ENCODE data around the gene UNC5B.
A peak's percentile ranks its signal among the peaks of the same experiment; 100 is the strongest.
"Not testable (repeated sequence)": the region's sequence is repeated elsewhere in the genome, so short reads cannot be mapped to it uniquely, and the experiment has no call there.

Gene UNC5B

GRCh38 chr10:71265201-71265575 is 52.8 kb downstream of the UNC5B start:
- no peak overlapping the region for H3K27ac Mint-ChIP-seq
- H3K4me1 Mint-ChIP-seq = peaks cover 0 to 3% of the 10 kb centered on the region in 2 donors
- peaks cover 10 to 22% of the 10 kb centered on the region in 2 donors for H3K27me3 Mint-ChIP-seq
- DNase-seq (no peak), ATAC-seq (replicated peaks) (no peak)
- H3K4me3 Mint-ChIP-seq = no peak overlapping the region
- no peaks in the 10 kb centered on the region for H3K9me3 Mint-ChIP-seq
- no peaks in the 10 kb centered on the region for H3K36me3 Mint-ChIP-seq

GRCh38 chr10:71265618-71266146 is 53.3 kb downstream of the UNC5B start:
- no peaks in the 10 kb centered on the region for H3K36me3 Mint-ChIP-seq
- H3K27me3 Mint-ChIP-seq = peaks cover 10 to 19% of the 10 kb centered on the region in 2 donors
- no peak overlapping the region for H3K4me3 Mint-ChIP-seq
- no peak for DNase-seq
- peaks cover 0 to 3% of the 10 kb centered on the region in 2 donors for H3K4me1 Mint-ChIP-seq
- H3K9me3 Mint-ChIP-seq = no peaks in the 10 kb centered on the region
- no peak overlapping the region for H3K27ac Mint-ChIP-seq
- no peak for ATAC-seq (replicated peaks)

DNA sequence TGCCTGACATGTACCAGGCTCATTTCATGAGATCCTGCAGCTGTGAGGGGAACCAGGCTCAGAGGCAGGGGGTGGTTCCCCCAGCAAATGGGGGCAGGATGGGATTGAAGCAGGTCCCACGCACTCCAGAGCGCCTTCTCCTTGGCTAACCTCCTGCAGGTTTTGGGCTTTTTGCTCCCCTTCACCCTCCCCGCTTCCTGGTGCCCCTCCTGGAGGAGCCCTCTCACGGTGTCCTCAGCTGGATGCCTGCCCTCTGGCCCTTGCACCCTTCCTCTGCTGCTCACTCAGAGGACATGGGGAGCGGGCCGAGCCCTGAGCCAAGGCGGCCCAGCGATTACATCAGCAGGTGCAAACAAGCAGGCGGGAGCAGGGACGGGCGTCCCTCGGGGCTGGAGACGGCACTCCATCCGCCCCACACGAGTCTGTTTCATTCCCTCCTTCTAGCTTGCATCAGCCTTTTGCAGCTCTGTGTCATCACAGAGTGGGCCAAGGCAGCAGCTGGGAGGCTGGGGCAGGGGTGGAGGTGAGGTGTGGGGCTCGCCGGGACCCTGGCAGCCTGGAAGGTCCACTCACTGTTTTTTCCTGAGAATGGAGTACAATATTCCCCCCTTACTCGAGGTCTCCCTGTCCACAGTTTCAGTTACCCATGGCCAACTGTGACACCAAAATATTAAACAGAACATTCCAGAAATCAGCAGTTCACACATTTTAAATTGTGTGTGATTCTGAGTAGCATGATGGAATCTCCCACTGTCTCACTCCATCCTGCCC is 54.0 kb downstream of the UNC5B start:
- Mint-ChIP-seq H3K9me3 (no peaks in the 10 kb centered on the region), H3K4me1 (peaks cover 0 to 3% of the 10 kb centered on the region in 2 donors), H3K27me3 (peaks cover 10 to 17% of the 10 kb centered on the region in 2 donors), H3K36me3 (no peaks in the 10 kb centered on the region), H3K4me3 (no peak overlapping the region), H3K27ac (no peak overlapping the region)
- DNase-seq (no peak), ATAC-seq (replicated peaks) (no peak)

GRCh38 chr10:71266918-71267442 is 54.6 kb downstream of the UNC5B start:
- no peak for DNase-seq
- Mint-ChIP-seq H3K4me3 (no peak overlapping the region), H3K9me3 (no peaks in the 10 kb centered on the region), H3K36me3 (no peaks in the 10 kb centered on the region), H3K27me3 (peaks cover 10 to 17% of the 10 kb centered on the region in 2 donors), H3K4me1 (peaks cover 0 to 3% of the 10 kb centered on the region in 2 donors), H3K27ac (no peak overlapping the region)
- ATAC-seq (replicated peaks) = no peak

GRCh38 chr10:71267508-71268240 is 55.3 kb downstream of the UNC5B start:
- Mint-ChIP-seq H3K4me3 (no peak overlapping the region), H3K36me3 (no peaks in the 10 kb centered on the region), H3K4me1 (peaks cover 0 to 3% of the 10 kb centered on the region in 2 donors), H3K9me3 (no peaks in the 10 kb centered on the region), H3K27ac (no peak overlapping the region), H3K27me3 (peaks cover 10 to 17% of the 10 kb centered on the region in 2 donors)
- DNase-seq = no peak
- no peak for ATAC-seq (replicated peaks)

GRCh38 chr10:71268247-71268691 is 55.9 kb downstream of the UNC5B start:
- Mint-ChIP-seq H3K4me3 (no peak overlapping the region), H3K4me1 (peaks cover 0 to 3% of the 10 kb centered on the region in 2 donors), H3K27ac (no peak overlapping the region), H3K27me3 (peaks cover 10 to 17% of the 10 kb centered on the region in 2 donors), H3K9me3 (no peaks in the 10 kb centered on the region), H3K36me3 (no peaks in the 10 kb centered on the region)
- DNase-seq = no peak
- ATAC-seq (replicated peaks) = no peak

- DNase-seq = no peak
- no peak for ATAC-seq (replicated peaks)
- Mint-ChIP-seq H3K4me1 (peaks cover 0 to 3% of the 10 kb centered on the region in 2 donors), H3K9me3 (no peaks in the 10 kb centered on the region), H3K27me3 (peaks cover 10 to 17% of the 10 kb centered on the region in 2 donors), H3K36me3 (no peaks in the 10 kb centered on the region), H3K27ac (no peak overlapping the region), H3K4me3 (no peak overlapping the region)
Observed at GRCh38 chr10:71268758-71269157, 56.4 kb downstream of the UNC5B start.

- Mint-ChIP-seq H3K27me3 (peaks cover 10 to 17% of the 10 kb centered on the region in 2 donors), H3K4me3 (no peak overlapping the region), H3K9me3 (no peaks in the 10 kb centered on the region), H3K4me1 (peaks cover 0 to 3% of the 10 kb centered on the region in 2 donors), H3K36me3 (no peaks in the 10 kb centered on the region), H3K27ac (no peak overlapping the region)
- no peak for ATAC-seq (replicated peaks)
- DNase-seq = no peak
Observed at GRCh38 chr10:71269301-71270288, 57.2 kb downstream of the UNC5B start.

- no peak overlapping the region for H3K27ac Mint-ChIP-seq
- H3K4me1 Mint-ChIP-seq = peaks cover 0 to 3% of the 10 kb centered on the region in 2 donors
- H3K36me3 Mint-ChIP-seq = no peaks in the 10 kb centered on the region
- ATAC-seq (replicated peaks) = peak; percentile 82 to 87
- H3K4me3 Mint-ChIP-seq = no peak overlapping the region
- DNase-seq = no peak
- peaks cover 10 to 17% of the 10 kb centered on the region in 2 donors for H3K27me3 Mint-ChIP-seq
- H3K9me3 Mint-ChIP-seq = no peaks in the 10 kb centered on the region
Observed at GRCh38 chr10:71270301-71271220, 58.2 kb downstream of the UNC5B start.

DNA sequence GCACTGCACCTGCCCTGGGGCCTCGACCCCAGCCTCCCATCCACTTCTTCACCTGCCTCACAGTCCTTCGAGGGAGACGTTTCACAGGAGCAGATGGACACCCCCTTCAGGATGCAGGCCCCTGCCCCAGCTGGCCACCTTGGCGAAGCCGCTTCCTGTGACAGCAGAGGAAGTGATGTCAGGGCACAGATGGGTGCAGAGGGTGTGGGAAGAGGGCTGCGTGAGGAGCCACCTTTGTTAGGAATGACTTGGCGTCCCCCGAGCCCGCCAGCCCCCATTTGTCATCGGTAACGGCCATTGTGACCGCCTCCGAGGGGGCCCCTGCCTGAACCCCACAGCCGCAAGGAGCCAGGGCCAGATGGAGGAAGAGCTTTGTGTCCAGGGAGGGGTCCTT is 59.3 kb downstream of the UNC5B start:
- Mint-ChIP-seq H3K9me3 (no peaks in the 10 kb centered on the region), H3K4me3 (no peak overlapping the region), H3K27ac (no peak overlapping the region), H3K27me3 (peaks cover 10 to 15% of the 10 kb centered on the region in 2 donors), H3K4me1 (peaks cover 0 to 3% of the 10 kb centered on the region in 2 donors), H3K36me3 (no peaks in the 10 kb centered on the region)
- no peak for ATAC-seq (replicated peaks)
- no peak for DNase-seq

- Mint-ChIP-seq H3K9me3 (no peaks in the 10 kb centered on the region), H3K4me3 (no peak overlapping the region), H3K36me3 (no peaks in the 10 kb centered on the region), H3K4me1 (peaks cover 0 to 3% of the 10 kb centered on the region in 2 donors), H3K27me3 (peaks cover 8 to 10% of the 10 kb centered on the region in 2 donors), H3K27ac (no peak overlapping the region)
- ATAC-seq (replicated peaks) (no peak), DNase-seq (no peak)
Observed at GRCh38 chr10:71272056-71272771, 59.8 kb downstream of the UNC5B start.

- DNase-seq; ATAC-seq (replicated peaks); H3K36me3 Mint-ChIP-seq; H3K4me1 Mint-ChIP-seq; H3K27me3 Mint-ChIP-seq; H3K4me3 Mint-ChIP-seq; H3K27ac Mint-ChIP-seq; H3K9me3 Mint-ChIP-seq: not testable (repeated sequence)
Observed at GRCh38 chr10:71272974-71273373, 60.6 kb downstream of the UNC5B start.
